Calu3 (cell line): ENCODE data around the gene WASF1. TPM values are rescaled to one million over a fixed set of nuclear protein-coding genes. Genes with fewer than 3 reads are reported as not detected.

Experiments used
- BruUV-seq: library from RNA; stranded (reverse); fragments of 400-500 nt; replicated peaks from 2 replicates; lab custom pipeline; 2021; lab: Mats Ljungman, UMichigan
- CTCF ChIA-PET: fragments of 300-600 bp; sonication (Branson Sonifier 250); formaldehyde crosslinking; loops from one replicate; lab custom pipeline; 2022; ENCODE audit warnings: antibody characterized with exemption; lab: Charles Lee
- DNase-seq: peaks from one replicate; pipeline ENCODE4 v3.0.0; 2022
- H3K27ac Mint-ChIP-seq: one replicate; pipeline ENCODE4 v1.8.0; 2022; ENCODE audit warnings: mixed read lengths; ENCODE audit not compliant: unreplicated experiment
- H3K27me3 Mint-ChIP-seq: one replicate; pipeline ENCODE4 v1.8.0; 2022; ENCODE audit warnings: mixed read lengths; ENCODE audit not compliant: unreplicated experiment
- H3K36me3 Mint-ChIP-seq: one replicate; pipeline ENCODE4 v1.8.0; 2022; ENCODE audit warnings: mild to moderate bottlenecking, moderate library complexity, mixed read lengths; ENCODE audit not compliant: insufficient read depth, unreplicated experiment
- H3K4me1 Mint-ChIP-seq: one replicate; pipeline ENCODE4 v1.8.0; 2022; ENCODE audit warnings: mild to moderate bottlenecking, low read depth, mixed read lengths; ENCODE audit not compliant: unreplicated experiment
- H3K4me3 Mint-ChIP-seq: one replicate; pipeline ENCODE4 v1.8.0; 2022; ENCODE audit warnings: mild to moderate bottlenecking, low read depth, moderate library complexity, mixed read lengths; ENCODE audit not compliant: unreplicated experiment
- H3K9me3 Mint-ChIP-seq: one replicate; pipeline ENCODE4 v1.8.0; 2022; ENCODE audit warnings: low read depth, mixed read lengths; ENCODE audit not compliant: unreplicated experiment
- intact Hi-C: fragments of 100-400 bp; cut with micrococcal nuclease; formaldehyde crosslinking; loops from one replicate; pipeline ENCODE4 v1.10.0; 2022; ENCODE audit not compliant: unreplicated experiment
- total RNA-seq: library from RNA; stranded (reverse); gene quantifications from 2 replicates; pipeline ENCODE4 v1.2.3, GENCODE V29; 2022
- TF ChIP-seq, protein P1 (sequence below): fragments of 200-600 bp; IDR thresholded peaks from one replicate; pipeline ENCODE4 v1.8.0; 2022; ENCODE audit warnings: antibody characterized with exemption; ENCODE audit not compliant: unreplicated experiment

WASF1 gene
- total RNA-seq, 1 experiment from 2014 or later: 12.7 TPM

DNA sequence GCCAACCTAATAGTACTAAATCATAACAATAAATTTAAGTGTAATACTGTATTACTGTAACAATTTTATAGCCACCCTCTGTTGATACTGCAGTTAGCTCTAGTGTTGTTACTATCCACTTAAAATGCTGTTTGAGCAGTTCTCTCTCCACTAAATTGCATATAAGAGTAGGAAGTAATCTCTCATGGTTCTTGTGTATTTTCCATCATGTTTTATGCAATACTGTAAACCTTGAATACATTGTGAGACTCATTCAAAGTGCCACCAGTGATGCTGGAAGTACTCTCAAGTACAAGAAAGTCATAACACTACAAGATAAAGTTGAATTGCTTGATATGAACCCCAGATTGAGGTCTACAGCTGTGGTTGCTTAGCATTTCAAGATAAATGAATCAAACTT, 65.5 kb downstream of the WASF1 start:
- no peak for DNase-seq
- Mint-ChIP-seq H3K27ac (no peak overlapping the region), H3K4me1 (peaks cover 8% of the 10 kb centered on the region), H3K27me3 (no peaks in the 10 kb centered on the region), H3K9me3 (peaks cover 4% of the 10 kb centered on the region), H3K4me3 (no peak overlapping the region), H3K36me3 (no peaks in the 10 kb centered on the region)
- TF ChIP-seq, protein P1, sequence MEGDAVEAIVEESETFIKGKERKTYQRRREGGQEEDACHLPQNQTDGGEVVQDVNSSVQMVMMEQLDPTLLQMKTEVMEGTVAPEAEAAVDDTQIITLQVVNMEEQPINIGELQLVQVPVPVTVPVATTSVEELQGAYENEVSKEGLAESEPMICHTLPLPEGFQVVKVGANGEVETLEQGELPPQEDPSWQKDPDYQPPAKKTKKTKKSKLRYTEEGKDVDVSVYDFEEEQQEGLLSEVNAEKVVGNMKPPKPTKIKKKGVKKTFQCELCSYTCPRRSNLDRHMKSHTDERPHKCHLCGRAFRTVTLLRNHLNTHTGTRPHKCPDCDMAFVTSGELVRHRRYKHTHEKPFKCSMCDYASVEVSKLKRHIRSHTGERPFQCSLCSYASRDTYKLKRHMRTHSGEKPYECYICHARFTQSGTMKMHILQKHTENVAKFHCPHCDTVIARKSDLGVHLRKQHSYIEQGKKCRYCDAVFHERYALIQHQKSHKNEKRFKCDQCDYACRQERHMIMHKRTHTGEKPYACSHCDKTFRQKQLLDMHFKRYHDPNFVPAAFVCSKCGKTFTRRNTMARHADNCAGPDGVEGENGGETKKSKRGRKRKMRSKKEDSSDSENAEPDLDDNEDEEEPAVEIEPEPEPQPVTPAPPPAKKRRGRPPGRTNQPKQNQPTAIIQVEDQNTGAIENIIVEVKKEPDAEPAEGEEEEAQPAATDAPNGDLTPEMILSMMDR: no peak
- CTCF ChIA-PET: no interaction called here
- BruUV-seq: no TSS peak
- intact Hi-C loops: no loop called here

DNA sequence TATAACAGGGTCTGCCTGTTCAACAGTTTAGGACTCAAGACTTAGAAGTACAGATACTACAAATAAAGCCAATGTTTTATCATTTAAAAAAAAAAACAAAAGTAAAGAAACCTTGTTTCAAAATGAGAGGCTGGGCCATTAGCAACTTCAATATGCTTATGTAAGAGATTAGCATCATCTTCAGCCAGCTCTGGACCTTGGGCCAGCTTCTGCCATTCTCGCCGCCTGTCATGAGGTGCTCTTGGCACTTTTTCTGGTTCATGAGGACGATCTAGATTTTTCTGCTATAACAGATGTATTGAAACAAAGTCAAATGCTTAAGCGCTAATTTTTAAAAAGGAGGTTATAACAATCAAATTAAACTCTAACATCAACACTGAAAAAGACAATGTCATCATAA, 74.2 kb downstream of the WASF1 start:
- Mint-ChIP-seq H3K4me3 (no peak overlapping the region), H3K4me1 (no peaks in the 10 kb centered on the region), H3K36me3 (peaks cover 6% of the 10 kb centered on the region), H3K9me3 (no peaks in the 10 kb centered on the region), H3K27me3 (no peaks in the 10 kb centered on the region), H3K27ac (no peak overlapping the region)
- BruUV-seq: no TSS peak
- TF ChIP-seq, protein P1: no peak
- no peak for DNase-seq
- CTCF ChIA-PET: no interaction called here
- intact Hi-C loops: no loop called here

DNA sequence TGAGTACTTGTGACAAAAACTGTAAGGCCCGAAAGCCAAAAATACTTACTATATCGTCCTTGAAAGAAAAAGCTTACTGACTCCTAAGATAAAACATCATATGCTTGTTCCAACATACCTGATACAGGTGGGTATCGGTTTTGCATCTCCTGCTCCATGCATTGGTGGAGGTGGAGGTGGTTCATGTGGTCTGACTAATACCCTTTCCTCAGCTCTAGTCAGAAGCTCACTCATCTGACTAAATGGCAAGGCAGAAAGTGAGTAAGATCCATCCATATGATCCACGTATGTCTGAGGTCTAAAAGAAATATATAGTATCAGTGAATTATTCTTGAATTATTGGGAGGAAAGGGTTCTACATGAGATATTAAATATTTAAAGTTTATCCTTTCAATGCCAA, 76.2 kb downstream of the WASF1 start:
- TF ChIP-seq, protein P1: no peak
- DNase-seq: no peak
- CTCF ChIA-PET: no interaction called here
- Mint-ChIP-seq H3K4me3 (no peak overlapping the region), H3K9me3 (no peaks in the 10 kb centered on the region), H3K4me1 (no peaks in the 10 kb centered on the region), H3K27ac (no peak overlapping the region), H3K27me3 (no peaks in the 10 kb centered on the region), H3K36me3 (peaks cover 11% of the 10 kb centered on the region)
- intact Hi-C loops: no loop called here
- BruUV-seq: no TSS peak

DNA sequence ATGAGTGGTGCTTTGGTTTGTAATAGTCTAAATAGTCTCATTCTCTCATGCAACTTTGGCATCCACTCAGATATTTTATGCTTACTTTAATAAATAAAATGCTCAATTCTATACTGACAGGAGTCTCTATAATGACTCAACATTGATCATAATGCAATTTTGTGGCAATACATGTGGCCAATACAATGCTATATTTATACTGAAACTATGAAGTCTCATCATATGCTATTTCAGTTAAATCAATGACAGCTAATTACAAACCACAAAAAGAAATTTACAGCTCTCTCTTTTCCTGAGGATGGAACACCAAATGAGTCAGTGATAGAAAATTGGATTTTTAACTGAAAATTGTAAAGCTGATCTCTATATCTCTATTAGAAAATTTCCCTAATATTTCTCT, 77.1 kb downstream of the WASF1 start:
- no peak for DNase-seq
- Mint-ChIP-seq H3K27me3 (no peaks in the 10 kb centered on the region), H3K27ac (no peak overlapping the region), H3K4me3 (no peak overlapping the region), H3K36me3 (peaks cover 11% of the 10 kb centered on the region), H3K4me1 (peaks cover under 1% of the 10 kb centered on the region), H3K9me3 (no peaks in the 10 kb centered on the region)
- intact Hi-C loops: no loop called here
- BruUV-seq: no TSS peak
- TF ChIP-seq, protein P1: no peak
- CTCF ChIA-PET: no interaction called here
